HEK293 (cell line): Measurements from ENCODE around the gene C2orf78.

Source experiments
- CTCF ChIP-seq: fragments of 450-650 bp; formaldehyde crosslinking; IDR thresholded peaks from 2 replicates; pipeline ENCODE4 v1.5.1; 2016; ENCODE audit warnings: missing biosample characterization, missing genetic modification characterization
- HOXA7 ChIP-seq: sonication (generic); formaldehyde crosslinking; IDR thresholded peaks from 2 replicates; pipeline ENCODE4 v1.8.1; 2022; ENCODE audit warnings: missing genetic modification reagents, borderline replicate concordance
- KLF9 ChIP-seq: fragments of 450-650 bp; formaldehyde crosslinking; IDR thresholded peaks from 2 replicates; pipeline ENCODE4 v1.5.1; 2016; ENCODE audit warnings: missing biosample characterization, missing genetic modification characterization, low read depth
- MZF1 ChIP-seq: fragments of 450-650 bp; formaldehyde crosslinking; IDR thresholded peaks from 2 replicates; pipeline ENCODE4 v1.5.1; 2017; ENCODE audit warnings: missing biosample characterization, missing genetic modification characterization, borderline replicate concordance
- SP2 ChIP-seq: fragments of 450-650 bp; formaldehyde crosslinking; IDR thresholded peaks from 2 replicates; pipeline ENCODE4 v1.5.1; 2016; ENCODE audit warnings: missing biosample characterization, missing genetic modification characterization
- TSHZ1 ChIP-seq: fragments of 450-650 bp; formaldehyde crosslinking; IDR thresholded peaks from 2 replicates; pipeline ENCODE4 v1.5.1; 2016; ENCODE audit warnings: missing biosample characterization, missing genetic modification characterization, borderline replicate concordance
- YY1 ChIP-seq: fragments of 450-650 bp; formaldehyde crosslinking; IDR thresholded peaks from 2 replicates; pipeline ENCODE4 v1.5.1; 2018; ENCODE audit warnings: missing biosample characterization, missing genetic modification characterization
- ZNF112 ChIP-seq: fragments of 450-650 bp; formaldehyde crosslinking; IDR thresholded peaks from 2 replicates; pipeline ENCODE4 v1.5.0; 2017; ENCODE audit warnings: missing biosample characterization, missing genetic modification characterization
- ZNF121 ChIP-seq: fragments of 450-650 bp; formaldehyde crosslinking; IDR thresholded peaks from 2 replicates; pipeline ENCODE4 v1.5.1; 2016; ENCODE audit warnings: missing biosample characterization, missing genetic modification characterization
- ZNF266 ChIP-seq: fragments of 450-650 bp; formaldehyde crosslinking; IDR thresholded peaks from 2 replicates; pipeline ENCODE4 v1.5.1; 2016; ENCODE audit warnings: missing biosample characterization, missing genetic modification characterization, low read depth
- ZNF423 ChIP-seq: fragments of 450-650 bp; formaldehyde crosslinking; IDR thresholded peaks from 2 replicates; pipeline ENCODE4 v1.5.1; 2016; ENCODE audit warnings: missing biosample characterization, missing genetic modification characterization
- ZNF449 ChIP-seq: fragments of 450-650 bp; formaldehyde crosslinking; IDR thresholded peaks from 2 replicates; pipeline ENCODE4 v1.5.1; 2017; ENCODE audit warnings: missing biosample characterization, mild to moderate bottlenecking, missing genetic modification characterization, moderate library complexity
- ZNF776 ChIP-seq: fragments of 450-650 bp; formaldehyde crosslinking; IDR thresholded peaks from 2 replicates; pipeline ENCODE4 v1.5.0; 2017; ENCODE audit warnings: missing biosample characterization, missing genetic modification characterization, borderline replicate concordance
- ZNF830 ChIP-seq: fragments of 450-650 bp; IDR thresholded peaks from 2 replicates; pipeline ENCODE4 v1.5.0; 2018; ENCODE audit warnings: missing biosample characterization, missing genetic modification characterization, low read depth, mild to moderate bottlenecking, moderate library complexity

GRCh38 chr2:73746015-73746876 is 37.7 kb upstream of the C2orf78 start:
- TF ChIP-seq CTCF (tag by site-specific recombination) (no peak), ZNF112 (tag by site-specific recombination) (no peak), ZNF449 (tag by site-specific recombination) (no peak), ZNF776 (tag by site-specific recombination) (no peak), ZNF423 (tag by site-specific recombination) (no peak), MZF1 (tag by site-specific recombination) (no peak), SP2 (tag by site-specific recombination) (no peak), YY1 (tag by site-specific recombination) (no peak), HOXA7 (CRISPR knock-in tag) (no peak), TSHZ1 (tag by site-specific recombination) (no peak), ZNF121 (tag by site-specific recombination) (no peak), KLF9 (no peak), ZNF266 (no peak), ZNF830 (tag by site-specific recombination) (no peak)
